Stimulated activated CD8-positive, alpha-beta memory T cell treated with anti-CD3 and anti-CD28 coated beads, Interleukin-12 subunit alpha, Interleukin-12 subunit beta, amount 100 ng/mL, for 24 hours (primary cell): Measurements from ENCODE around the gene SIK3.

Source experiments
- DNase-seq: peaks from one replicate; pipeline ENCODE4 v3.0.0-alpha.2; 2020; ENCODE audit errors: extremely low read depth

The SIK3 gene

DNA sequence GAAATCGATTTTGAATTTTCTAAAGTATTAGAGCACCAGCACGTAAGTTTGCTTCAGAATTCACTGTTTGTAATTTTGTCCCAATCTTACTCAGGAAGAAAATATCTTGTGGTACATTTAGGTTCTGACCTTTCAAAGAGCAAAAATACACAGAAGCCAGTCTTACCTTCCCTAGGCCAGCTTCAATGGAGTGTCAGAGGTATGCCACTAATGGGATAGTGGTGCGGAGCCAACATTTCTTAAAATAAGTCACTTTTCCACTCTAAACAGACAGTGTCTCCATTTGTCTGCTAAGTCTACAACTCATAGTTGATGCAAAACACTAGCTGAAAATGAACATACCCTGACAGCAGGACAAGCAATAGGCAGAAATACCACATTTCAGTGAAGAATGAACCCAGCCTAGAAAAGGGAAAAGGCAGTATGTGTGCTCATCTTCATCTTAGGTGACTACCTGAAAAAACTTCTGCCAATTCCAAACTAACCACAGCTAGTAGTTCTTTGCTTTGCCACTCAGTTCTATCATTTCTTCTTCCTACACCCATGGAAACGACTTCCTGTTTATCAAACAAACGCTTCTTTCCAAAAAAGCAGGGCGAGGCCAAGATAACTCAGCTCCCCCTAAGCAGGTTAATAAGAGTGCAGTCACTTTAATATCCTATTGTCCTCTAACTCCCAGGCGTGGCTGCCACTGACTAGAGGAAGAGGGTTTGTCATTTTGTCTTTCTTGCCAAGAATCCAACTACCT is 166.8 kb downstream of the SIK3 start:
- DNase-seq = no peak

DNA sequence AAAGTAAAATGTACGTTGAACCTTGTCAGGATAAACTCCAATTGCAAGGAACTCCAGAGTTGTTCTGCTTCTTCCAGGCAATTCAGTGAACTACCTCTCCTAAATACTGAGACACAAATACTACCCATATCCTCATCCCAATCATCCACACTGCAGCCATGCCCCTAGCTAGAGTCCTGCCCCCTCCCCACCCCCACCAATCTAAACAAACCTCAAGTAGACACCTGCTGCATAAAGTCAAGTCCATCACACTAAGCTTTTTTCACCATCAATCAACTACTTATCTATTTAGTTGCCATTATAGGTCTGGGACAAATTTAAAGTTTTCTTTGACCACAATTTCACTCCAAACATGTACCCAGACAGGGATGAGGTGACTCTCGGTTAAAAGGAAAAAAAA is 167.6 kb downstream of the SIK3 start:
- no peak for DNase-seq

DNA sequence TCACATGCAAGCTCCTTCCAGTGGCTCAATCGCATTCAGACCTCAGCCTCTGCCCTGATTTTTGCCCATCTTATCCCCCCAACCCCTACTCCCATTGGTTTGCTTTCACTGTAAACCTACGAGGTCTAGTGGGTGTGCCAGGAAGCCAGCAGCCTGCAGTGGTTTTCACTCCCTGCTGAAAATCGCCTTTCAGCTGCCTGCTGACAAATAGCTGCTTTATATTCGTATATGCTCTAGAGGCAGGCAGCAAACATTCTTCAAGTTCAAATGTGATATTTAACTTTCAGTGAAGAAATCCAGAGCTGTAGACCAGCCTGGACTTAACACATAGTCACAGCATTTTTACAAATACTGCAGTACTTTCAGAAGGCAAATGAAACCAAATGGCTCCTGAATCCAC is 168.1 kb downstream of the SIK3 start:
- DNase-seq = no peak

DNA sequence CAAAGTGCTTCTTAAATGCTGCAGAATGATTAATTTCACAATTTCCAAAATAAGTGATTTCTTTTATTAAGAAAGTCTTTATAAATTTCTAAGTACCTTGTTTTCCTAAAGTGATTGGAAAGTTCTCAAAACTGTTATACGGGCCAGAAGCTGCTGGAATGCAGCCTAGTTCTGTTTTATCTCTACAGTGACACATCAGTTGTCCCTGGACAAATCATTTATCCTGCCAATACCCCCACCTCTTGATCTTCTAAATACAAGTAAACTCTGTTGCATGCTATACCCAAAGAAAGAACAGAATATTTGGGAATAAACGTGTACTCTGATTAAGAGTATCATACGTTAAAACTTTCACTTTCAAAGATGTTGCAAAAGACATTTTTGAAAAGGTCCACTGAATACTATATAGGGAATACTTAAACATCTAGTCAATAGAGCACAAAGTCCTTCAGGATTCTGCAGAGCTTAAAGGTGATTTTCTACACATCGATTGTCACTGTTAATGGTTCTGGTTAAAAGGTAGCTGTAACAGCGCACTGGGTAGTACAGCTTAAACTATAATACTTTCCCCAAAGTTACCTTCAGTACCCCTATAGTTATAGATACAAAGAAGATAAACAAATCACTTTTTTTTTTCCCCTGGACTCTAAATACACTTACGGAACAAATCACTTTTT is 168.7 kb downstream of the SIK3 start:
- DNase-seq = no peak

DNA sequence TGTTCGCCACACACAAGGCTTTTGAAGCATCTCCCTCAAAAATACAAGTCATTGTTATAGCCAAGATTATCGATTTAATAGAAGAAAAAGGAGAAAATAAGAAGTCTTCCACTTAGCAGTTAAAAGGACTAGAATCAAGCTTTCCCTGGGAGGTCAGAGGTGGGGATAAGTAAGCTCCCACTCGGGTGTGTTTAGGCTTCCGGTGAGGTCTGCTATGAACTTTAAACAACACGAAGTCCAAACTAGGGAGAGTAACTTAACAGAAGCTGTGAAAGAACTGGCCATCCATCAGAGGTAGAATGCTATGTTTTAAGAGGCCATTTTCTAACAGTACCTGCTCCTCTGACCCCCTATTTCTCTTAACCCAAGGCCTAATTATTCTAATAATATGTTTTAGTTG is 169.4 kb downstream of the SIK3 start:
- DNase-seq = no peak

DNA sequence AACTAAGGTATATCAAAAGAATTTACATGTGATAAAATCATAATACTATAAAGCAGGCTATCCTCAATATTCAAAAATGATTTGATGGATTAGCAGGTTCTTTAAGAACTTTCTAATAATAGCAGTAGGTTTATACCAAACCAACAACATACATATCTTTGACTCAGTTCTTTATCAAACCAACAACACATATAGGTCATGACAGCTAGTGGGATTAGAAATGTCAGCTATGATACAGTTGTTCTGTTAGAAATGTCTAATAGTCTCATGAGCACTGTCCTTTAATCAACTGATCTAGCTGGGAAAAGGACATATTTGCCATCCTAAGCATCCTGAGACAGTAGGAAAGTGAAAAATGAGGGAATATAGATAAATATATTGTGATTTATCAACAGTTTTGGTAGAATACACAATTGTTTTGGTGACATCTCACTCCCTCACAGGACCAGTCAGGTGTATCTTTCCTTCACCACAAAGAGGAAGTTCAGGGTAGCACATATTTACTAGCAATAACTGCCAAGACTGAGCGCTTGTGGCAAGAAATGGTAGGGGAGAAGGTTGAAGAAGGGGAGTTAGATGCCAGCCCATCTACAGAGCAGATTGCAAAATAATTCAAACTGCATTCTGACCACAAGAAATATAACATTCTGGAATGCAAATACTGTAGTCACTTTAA is 170.0 kb downstream of the SIK3 start:
- no peak for DNase-seq

DNA sequence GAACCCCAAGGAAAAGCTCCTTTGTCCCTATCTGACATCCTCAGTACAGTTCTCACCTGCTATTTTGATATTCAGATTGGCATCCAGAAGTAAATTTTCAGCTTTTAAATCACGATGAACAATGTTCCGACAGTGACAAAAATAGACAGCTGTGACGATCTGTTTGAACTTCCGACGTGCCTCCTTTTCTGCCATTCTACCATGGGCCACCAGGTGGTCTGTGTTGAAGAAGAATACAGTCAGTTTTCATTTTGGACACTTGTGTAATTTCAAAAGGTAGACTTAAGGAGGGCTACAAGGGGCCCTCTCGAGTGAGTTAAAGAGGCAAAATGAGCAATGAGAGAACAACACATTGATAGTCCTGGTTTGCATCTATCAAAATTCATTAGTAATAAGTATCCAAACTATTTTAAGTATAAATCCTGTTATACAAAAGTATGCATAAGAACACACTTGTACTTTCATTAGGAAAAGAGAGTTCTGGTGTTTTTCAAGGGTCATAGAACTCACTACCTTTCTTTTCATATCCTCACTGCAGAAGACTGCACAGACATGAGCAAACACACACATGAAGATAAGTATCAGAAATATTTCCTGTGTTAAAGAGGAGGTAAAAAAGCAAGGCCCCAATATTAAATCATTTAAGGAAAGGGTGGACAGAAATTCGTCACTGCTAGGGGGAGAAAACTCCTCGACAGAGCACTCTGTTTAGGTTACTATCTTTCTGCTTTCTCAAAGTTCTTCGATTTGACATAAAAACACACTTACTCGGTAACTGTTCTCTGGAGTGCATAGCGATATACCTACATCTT is 170.9 kb downstream of the SIK3 start:
- DNase-seq = no peak

DNA sequence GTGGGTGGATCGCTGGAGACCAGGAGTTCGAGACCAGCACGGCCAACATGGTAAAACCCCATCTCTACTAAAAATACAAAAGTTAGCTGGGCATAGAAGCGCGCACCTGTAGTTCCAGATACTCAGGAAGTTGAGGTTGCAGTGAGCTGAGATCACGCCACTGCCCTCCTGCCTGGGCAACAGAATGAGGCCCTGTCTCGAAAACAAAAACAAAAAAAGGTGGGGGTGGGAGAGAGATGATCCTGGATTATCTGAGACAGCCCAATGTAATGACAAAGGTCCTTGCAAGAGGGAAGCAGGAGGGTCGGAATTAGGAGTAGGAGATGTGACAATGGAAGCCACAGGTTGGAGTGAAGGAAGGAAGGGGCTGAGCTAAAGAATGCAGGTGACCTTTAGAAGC is 173.2 kb downstream of the SIK3 start:
- DNase-seq = no peak

DNA sequence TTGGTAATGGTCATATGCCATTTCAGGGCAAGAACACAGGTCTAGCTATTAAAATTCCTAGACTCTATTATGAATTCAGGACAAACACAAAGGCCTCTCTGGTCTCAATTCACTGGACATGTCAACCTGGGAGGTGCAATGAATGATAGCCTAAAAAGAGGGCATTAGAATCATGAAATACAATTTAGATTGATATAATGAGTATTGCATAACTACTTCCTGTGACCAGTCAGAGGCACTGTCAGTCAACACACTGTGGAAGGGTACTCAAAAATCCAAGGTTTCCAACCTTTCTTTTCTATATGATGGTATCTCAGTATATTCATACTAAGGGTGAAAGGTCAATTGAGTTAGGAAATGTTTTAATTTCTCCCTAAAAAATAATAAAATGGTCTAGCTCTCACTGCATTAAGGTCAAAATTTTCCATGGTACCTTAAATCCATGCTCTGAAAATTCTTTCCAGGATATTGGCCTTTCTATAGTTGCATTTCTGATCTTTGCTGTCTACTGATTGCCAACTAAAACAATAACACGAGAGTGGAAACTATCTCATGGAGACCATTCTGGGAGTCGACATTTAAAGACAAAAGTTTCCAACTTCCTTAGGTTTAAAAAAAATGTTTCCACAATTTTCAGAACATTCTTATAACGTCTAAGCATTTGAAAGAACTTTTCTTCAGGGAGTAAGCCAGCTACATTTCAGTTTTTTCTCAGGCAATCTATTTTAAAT is 179.1 kb downstream of the SIK3 start:
- DNase-seq = no peak

DNA sequence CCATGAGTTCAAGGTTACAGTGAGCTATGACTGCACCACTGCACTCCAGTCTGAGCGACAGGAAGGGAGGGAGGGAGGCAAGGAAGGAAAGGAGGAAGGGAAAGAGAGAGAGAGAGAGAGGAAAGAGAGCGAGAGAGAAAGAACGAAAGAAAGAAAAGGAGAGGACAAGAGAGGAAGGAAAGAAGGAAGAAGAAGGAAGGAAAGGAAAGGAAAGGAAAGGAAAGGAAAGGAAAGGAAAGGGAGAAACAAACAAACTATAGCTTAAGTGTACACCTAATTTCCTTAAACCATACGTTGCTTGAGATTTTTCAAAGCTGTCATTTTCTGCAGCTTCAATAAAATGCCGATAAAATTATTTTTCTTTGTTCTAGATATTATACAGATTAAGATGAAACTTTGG is 180.6 kb downstream of the SIK3 start:
- DNase-seq = no peak

DNA sequence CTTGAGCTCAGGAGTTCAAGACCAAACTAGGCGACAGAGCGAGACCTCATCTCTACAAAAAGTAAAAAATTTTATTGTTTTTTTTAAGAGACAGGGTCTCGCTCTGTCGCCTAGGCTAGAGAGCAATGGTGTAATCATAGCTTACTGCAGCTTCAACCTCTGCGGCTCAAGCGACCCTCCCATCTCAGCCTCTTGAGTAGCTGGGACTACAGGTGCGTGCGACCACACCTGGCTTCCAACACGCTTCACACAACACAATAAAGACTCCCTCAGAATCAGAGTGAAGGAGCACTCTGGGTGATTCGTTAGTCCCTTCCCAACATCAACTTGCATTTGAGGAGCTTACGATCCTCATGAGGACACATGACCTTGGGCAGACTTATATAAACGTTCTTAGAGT is 181.3 kb downstream of the SIK3 start:
- no peak for DNase-seq

DNA sequence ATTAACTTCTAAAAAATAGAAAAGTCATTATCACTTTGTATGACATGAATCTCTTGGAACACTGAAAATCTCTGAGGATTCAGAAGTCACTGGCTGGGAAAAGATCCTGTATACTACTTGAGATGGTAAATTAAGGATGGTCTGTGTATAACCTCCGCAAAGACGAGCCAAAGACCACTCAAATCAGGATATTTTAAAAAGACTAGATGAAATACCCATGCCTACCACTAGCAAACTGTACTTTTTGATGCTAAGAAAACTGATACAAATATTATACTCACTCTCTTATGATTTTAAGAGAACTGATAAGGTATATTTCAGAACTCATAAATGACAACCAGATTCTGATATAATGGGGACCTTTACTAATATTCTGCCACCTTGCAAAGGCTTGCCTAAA is 182.2 kb downstream of the SIK3 start:
- no peak for DNase-seq

DNA sequence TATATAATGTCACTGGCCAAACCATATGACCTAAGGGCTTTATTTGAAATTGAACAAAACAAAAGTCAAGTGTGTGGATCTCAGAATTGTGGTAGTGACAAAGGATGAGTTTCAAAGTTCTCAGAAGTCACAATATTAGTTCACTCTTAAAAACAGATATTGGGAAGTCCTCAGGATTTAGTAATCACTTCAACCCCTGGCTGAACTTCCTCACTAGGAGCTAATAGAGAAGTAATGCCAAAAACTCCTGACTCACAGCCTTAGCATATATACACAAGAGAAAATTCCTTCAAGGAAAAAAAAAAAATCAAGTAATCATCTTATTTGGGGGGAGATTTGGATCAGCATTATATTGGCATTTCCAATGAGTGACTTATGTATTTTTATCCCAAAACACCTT is 185.2 kb downstream of the SIK3 start:
- DNase-seq = no peak

DNA sequence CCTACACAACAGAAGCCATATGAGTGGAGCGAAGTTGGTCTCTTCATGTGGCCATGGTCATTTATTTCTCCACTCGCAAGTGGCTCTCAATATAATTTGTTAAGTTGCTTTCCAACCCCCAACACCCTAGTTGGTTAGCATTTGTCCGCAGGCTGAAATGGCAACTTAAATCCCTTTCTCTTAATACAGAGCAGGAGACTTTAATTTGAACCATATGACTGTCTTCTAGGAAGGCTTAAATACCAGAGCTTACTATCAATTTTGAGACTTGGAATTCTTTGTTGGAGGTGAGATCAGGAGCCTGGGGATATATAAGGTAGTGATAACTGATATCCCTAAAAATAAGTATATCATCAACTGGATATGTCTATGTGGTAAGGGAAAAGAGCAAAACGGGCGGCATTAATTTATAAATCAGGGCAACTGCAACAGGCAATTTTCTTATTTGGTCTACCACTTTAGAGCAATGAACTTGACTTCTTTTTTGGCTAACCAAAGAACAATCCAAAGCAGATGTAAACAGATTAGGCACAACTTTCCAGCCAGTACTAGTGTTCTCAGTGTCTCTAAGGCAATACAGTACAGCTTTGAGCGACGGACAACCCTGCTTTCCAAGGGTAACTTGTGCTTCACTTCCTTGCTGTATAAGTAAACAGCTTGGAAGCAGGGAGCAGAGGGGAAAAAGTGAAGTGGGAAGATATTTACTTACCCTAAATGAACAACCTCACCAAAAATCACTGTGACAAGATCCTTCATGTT is 186.1 kb downstream of the SIK3 start:
- no peak for DNase-seq

DNA sequence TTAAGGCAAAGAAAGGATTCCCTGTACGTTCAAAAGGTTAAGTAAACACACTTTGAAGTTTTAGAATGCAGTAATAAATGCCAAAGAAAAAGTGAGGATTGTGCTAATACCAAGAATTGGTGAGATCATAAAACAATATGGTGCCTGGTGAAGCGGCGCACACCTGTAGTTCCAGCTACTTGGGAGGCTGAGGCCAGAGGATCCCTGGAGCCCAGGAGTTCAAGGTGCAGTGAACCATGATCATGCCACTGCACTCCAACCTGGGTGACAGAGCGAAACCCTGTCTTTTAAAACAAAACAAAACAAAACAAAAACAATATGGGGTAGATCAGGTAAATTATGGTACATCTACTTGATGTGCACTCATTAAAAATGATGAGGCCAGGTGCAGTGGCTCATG is 187.4 kb downstream of the SIK3 start:
- no peak for DNase-seq

DNA sequence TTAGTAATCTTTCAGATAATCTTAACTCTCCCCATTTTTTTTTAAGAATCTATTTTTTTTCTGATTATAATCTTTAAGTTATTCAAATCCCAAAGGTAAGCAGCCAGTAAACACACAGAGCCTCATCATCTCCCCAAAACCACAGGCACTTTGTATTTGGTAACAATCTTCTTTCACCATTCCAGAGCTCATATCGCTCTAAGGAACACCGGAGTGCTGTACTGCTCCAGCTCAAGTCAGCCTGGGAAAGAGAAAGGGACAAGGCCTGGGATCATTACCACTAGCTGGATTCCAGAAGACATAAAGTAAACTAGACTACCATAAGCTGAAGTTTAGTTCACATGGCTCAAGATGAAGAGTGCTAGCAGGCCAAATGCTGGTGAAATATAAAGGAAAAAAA is 187.8 kb downstream of the SIK3 start:
- DNase-seq = no peak

DNA sequence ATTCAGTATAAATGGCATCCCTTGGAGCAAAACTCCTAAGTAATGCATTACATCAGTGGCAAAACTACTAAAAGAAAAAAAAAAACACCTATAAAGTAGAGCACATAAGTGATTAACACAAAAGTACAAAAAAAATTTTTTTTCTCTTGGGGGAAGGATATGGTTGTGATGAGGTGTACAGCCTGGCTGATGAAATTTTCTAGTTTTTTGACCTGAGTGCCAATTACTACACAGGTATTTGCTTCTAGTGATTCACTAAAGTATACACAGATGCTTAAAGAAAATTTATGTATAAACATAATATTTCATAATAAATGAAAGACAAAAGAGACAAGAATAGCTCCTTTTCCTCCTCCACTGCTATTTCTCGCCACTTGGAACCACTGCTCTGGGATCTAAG is 189.0 kb downstream of the SIK3 start:
- no peak for DNase-seq

DNA sequence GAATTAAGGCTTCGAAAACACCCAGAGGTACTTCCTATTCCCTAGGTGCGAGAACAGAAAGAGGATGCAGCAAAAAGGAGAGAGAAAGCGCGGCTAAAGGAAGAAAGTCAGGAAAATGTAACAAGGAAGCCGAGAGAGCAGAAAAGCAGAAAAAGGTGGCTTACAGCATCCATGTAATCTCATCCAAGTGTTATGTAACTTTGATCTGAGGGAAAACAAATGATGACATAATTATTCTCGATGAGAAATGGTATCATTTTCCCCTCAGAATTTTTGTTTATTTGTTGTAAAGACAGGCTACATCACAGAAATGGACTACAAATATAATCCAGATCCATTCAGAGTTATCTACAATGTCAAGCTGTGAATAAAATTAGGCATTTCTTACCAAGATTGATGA is 191.7 kb downstream of the SIK3 start:
- no peak for DNase-seq

DNA sequence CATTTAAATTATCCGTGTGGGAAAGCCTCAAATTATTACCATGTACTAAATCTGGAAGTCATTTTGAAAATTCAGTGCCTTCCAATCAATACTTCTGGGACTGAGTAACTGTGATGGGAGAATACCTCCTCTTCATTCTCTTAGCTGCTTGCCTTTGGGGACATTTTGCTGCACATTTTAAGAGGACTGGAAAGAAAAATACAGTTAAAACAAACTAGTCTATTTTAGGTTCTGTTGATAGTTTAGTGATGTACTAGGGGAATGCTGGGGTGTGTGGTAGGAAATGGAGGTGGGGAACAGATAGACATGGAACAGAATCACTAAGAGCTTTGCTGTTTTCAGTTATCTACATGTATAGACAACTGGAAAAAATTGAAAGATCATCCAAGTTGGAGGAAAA is 195.1 kb downstream of the SIK3 start:
- DNase-seq = no peak

DNA sequence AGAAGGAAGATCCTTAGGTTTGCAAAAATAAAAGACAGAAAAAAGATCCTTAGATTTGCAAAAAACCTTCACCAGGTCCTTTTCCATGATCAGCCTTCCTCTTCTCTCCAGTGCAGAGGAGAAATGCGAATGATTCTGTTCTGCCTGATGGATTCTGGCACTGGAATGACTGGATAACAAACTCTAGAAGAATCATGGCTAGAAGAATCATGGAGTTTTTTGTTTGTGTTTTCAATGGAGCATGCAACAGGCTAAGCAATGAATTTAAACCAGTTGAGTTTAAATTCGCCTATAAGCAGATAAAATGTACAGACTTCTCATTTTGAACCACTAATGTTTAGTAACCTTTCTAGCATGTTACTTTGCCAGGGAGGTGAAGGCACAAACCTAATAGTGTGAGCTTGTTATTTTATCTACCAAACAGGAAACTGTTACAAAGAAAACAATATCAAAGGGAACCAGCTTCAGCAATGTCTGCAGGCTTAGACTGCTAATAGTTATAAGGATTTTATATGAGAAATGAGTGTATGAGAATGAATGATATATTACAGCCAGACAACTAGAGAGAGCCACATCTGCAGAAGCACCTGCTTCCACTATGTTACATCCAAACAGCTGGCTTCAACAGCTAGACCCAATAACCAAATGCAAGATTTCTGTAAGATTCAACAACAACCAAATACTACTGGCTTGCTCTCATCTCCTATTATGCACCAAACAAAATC is 196.1 kb downstream of the SIK3 start:
- no peak for DNase-seq
